ENCODE results near the gene GRIN2A. TPM values are rescaled to one million over a fixed set of nuclear protein-coding genes. Genes with fewer than 3 reads are reported as not detected.

Gene GRIN2A
- polyA plus RNA-seq, 1 donor (not counting 4 experiments of a cell fraction or from before 2014, with no cell fraction given), result 0.01 TPM

- Histone ChIP-seq H4K20me1 (ENCODE audit: control insufficient read depth, extremely low read depth, insufficient read depth, low read length) (no peaks in the 10 kb centered on the region), H3K4me1 (ENCODE audit: control insufficient read depth, extremely low read depth, insufficient read depth, low read length) (no peaks in the 10 kb centered on the region), H3K9me1 (ENCODE audit: control insufficient read depth, extremely low read depth, insufficient read depth, low read length) (no peaks in the 10 kb centered on the region), H3K9me3 (ENCODE audit: control insufficient read depth, low read depth, low read length) (no peaks in the 10 kb centered on the region), H3K27me3 (ENCODE audit: control insufficient read depth, extremely low read depth, insufficient read depth, low read length) (no peaks in the 10 kb centered on the region), H2AFZ (ENCODE audit: control insufficient read depth, low read length) (no peak overlapping the region), H3K4me3 (ENCODE audit: control insufficient read depth in 2 of 3, extremely low read depth in 1 of 3, insufficient read depth in 2 of 3, low read depth in 1 of 3, low read length in 3 of 3) (no peak overlapping the region), H3K27ac (ENCODE audit: control insufficient read depth, insufficient read depth, low read length) (no peak overlapping the region), H3K4me2 (ENCODE audit: control insufficient read depth, extremely low read depth, insufficient read depth, low read depth, low read length) (no peak overlapping the region), H3K79me2 (ENCODE audit: control insufficient read depth, insufficient read depth, low read length) (no peaks in the 10 kb centered on the region), H3K9ac (ENCODE audit: control insufficient read depth, extremely low read depth, insufficient read depth, low read length) (no peak overlapping the region), H3K36me3 (ENCODE audit: control insufficient read depth in 2 of 2, extremely low read depth in 1 of 2, insufficient read depth in 2 of 2, low read length in 2 of 2) (no peaks in the 10 kb centered on the region)
- no peak for DNase-seq (ENCODE audit: low read depth, low spot score)
- no peak for FAIRE-seq
- no peak for TF ChIP-seq EZH2 (IDR thresholded peaks at IDR 0.05; ENCODE audit: low read length)
- TF ChIP-seq CTCF (optimal IDR thresholded peaks at IDR 0.05 in 1 of 3, IDR thresholded peaks at IDR 0.05 in 1 of 3, conservative IDR thresholded peaks at IDR 0.05 in 1 of 3; ENCODE audit: extremely low read depth in 1 of 3, insufficient read depth in 2 of 3, low read length in 3 of 3), result no peak
- dilution Hi-C loops (cut with MboI; ENCODE audit: extremely low pct_ligation_motif_present, low sequenced_read_pairs), result no loop called here
Measured at GRCh38 chr16:9976601-9977000, 205.6 kb downstream of the GRIN2A start.

DNA sequence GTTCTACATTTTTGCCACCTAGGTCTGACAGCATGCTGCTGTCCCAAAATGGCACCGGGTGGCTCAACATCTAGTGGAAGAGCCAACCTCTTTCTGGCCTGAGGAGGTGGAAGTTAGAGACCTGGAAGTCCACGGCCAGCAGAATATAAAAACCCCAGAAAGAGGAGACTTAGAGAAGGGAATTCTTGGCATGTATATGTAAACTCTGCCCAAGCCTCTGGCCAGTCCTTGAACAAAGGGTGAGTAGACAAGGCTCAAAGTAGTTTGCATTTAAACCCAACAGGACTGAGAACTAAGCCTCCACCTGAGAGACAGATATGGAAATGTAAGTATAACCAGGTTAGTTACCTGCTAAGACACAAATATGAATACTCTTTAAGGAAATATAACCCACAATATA, 210.3 kb downstream of the GRIN2A start:
- H3K9ac ChIP-seq (ENCODE audit: control insufficient read depth, extremely low read depth, insufficient read depth, low read length), result no peak overlapping the region
- no peaks in the 10 kb centered on the region for H3K4me1 ChIP-seq (ENCODE audit: control insufficient read depth, extremely low read depth, insufficient read depth, low read length)
- no peaks in the 10 kb centered on the region for H3K9me3 ChIP-seq (ENCODE audit: control insufficient read depth, low read depth, low read length)
- dilution Hi-C loops (cut with MboI; ENCODE audit: extremely low pct_ligation_motif_present, low sequenced_read_pairs), result no loop called here
- no peaks in the 10 kb centered on the region for H3K9me1 ChIP-seq (ENCODE audit: control insufficient read depth, extremely low read depth, insufficient read depth, low read length)
- no peaks in the 10 kb centered on the region for H4K20me1 ChIP-seq (ENCODE audit: control insufficient read depth, extremely low read depth, insufficient read depth, low read length)
- no peak for FAIRE-seq
- no peak overlapping the region for H3K27ac ChIP-seq (ENCODE audit: control insufficient read depth, insufficient read depth, low read length)
- H3K79me2 ChIP-seq (ENCODE audit: control insufficient read depth, insufficient read depth, low read length), result no peaks in the 10 kb centered on the region
- no peak overlapping the region for H3K4me2 ChIP-seq (ENCODE audit: control insufficient read depth, extremely low read depth, insufficient read depth, low read depth, low read length)
- DNase-seq (ENCODE audit: low read depth, low spot score), result no peak
- H2AFZ ChIP-seq (ENCODE audit: control insufficient read depth, low read length), result no peak overlapping the region
- TF ChIP-seq CTCF (optimal IDR thresholded peaks at IDR 0.05 in 1 of 3, IDR thresholded peaks at IDR 0.05 in 1 of 3, conservative IDR thresholded peaks at IDR 0.05 in 1 of 3; ENCODE audit: extremely low read depth in 1 of 3, insufficient read depth in 2 of 3, low read length in 3 of 3) (no peak), EZH2 (IDR thresholded peaks at IDR 0.05; ENCODE audit: low read length) (no peak)
- H3K36me3 ChIP-seq (ENCODE audit: control insufficient read depth in 2 of 2, extremely low read depth in 1 of 2, insufficient read depth in 2 of 2, low read length in 2 of 2), result no peaks in the 10 kb centered on the region
- H3K27me3 ChIP-seq (ENCODE audit: control insufficient read depth, extremely low read depth, insufficient read depth, low read length), result no peaks in the 10 kb centered on the region
- H3K4me3 ChIP-seq (ENCODE audit: control insufficient read depth in 2 of 3, extremely low read depth in 1 of 3, insufficient read depth in 2 of 3, low read depth in 1 of 3, low read length in 3 of 3), result no peak overlapping the region

Data from keratinocyte (primary cell).